Inflammatory macrophage (primary cell): ENCODE data around the gene UBE4A.

Experiments
- DNase-seq, 2 donors: peaks; one replicate each; pipeline ENCODE4 v3.0.0-alpha.2; 2020 to 2022

UBE4A gene

GRCh38 chr11:118439646-118440045, 80.2 kb downstream of the UBE4A start:
- DNase-seq = no peak

DNA sequence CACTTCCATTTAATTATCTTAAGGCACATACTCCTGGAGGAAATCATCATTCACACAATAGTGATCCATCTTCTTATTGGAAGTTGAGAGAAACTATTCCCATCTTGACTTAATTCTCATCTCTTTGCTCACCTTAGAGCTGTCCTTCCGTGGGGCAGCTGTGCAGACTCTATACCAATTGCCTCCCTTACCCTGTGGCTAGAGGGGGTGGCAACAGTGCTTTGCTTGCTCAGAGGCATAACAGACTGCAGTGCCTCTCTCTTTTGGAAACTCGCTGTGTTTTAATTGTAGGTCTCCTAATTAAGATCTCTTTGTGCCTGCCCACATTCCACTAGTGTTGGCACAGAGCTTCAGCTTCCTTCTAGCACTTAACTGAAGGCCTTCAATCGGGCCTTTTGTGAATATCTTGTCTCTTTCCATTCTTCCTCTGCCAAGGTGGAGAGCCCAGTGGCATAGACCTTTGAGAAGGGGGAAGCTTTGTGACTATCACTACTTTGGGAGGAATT, 82.4 kb downstream of the UBE4A start:
- no peak for DNase-seq

DNA sequence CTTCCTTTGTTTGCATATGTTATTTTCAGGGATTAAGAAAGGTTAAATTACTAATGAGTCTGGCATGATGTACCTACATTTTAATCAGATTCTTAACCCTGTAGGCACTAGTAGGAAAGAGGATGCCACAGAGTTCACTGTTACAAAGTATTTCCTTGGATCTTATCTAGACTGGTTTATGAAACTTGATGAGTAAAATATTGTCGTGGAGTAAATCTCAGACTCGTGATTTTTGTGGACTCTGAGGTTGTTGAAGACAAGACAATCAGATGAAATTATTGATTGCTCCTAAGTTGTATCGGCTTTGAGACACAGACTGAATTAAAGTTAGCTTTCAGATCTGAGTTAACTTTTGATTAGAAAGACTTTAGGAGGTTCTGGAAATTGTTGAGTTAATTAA, 82.9 kb downstream of the UBE4A start:
- no peak for DNase-seq

DNA sequence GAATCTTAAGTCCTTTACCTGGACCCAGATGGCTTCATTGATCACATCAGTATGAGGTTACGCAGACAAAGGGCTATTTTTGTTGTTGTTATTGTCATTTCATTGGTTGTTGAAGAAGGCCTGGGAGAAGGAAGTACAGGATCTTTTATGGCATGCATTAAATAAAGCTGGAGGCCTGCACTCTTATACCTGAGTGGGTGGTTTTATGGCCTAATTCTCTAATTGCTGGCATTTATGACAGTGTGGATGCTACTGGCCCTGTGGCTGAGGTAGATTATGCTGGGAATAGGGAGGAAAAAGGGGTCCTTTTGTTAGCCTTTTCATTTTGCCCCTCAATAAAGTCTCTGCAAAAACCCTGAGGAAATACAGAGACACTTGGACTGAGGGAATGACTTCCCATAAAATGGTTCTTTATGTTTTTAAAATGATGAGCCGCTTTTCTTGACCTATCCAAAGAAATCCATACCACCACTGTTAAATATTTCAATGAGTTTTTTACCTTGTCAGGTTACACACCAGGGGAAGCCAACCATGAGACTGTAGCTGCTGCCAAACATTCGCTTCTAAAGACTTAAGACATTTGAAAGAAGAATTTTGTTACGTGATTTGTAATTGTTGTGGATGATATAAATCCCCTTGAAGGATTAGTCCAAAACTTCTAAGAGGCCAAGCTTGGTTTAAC, 83.6 kb downstream of the UBE4A start:
- no peak for DNase-seq

GRCh38 chr11:118443590-118444218, 84.3 kb downstream of the UBE4A start:
- no peak for DNase-seq

DNA sequence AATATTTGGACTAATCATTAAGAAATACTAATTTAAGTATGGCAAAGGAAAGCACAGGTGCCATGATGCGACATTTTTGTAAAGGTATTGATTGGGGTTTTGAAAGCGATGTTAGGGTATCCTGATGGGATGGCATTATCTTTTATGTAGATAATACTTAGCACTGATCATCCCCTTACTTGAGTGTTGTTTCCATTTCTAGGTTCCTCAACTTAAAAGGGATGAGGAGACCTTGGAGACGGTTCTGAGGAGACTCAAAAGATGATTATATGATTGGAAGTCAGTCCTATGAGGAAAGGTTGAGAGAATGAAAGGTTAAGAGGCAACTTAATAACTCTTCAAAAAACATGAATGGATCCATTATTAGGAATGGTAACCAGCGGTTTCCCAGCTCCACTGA, 88.0 kb downstream of the UBE4A start:
- DNase-seq = no peak

GRCh38 chr11:118448294-118448693, 88.9 kb downstream of the UBE4A start:
- no peak for DNase-seq
